Measurements from ENCODE around the gene PSMD14. TPM values are rescaled to one million over a fixed set of nuclear protein-coding genes. Genes with fewer than 3 reads are reported as not detected.
A peak's percentile ranks its signal among the peaks of the same experiment; 100 is the strongest.

PSMD14 gene
- total and polyA plus RNA-seq, 2 of the 8 experiments (the other 6 are each of a cell fraction or from before 2014, with no cell fraction given): 53.9 to 88.7 TPM

- TF ChIP-seq GTF2F1 (IDR thresholded peaks at IDR 0.05; ENCODE audit: borderline replicate concordance, low read depth, low read length) (no peak), CHD1 (IDR thresholded peaks at IDR 0.05; ENCODE audit: low read depth, low read length) (no peak), CREB1 (IDR thresholded peaks at IDR 0.05) (no peak), POLR2A (IDR thresholded peaks at IDR 0.05; ENCODE audit: control extremely low read depth in 1 of 2, low read depth in 2 of 2, low read length in 2 of 2) (no peak), CTBP2 (IDR thresholded peaks at IDR 0.05; ENCODE audit: borderline replicate concordance, insufficient read depth, insufficient read length, low read length) (peak; percentile 91), KDM1A (IDR thresholded peaks at IDR 0.05; ENCODE audit: borderline replicate concordance, low read length) (no peak), USF2 (IDR thresholded peaks at IDR 0.05; ENCODE audit: low read length) (no peak), BRCA1 (IDR thresholded peaks at IDR 0.05; ENCODE audit: low read depth, low read length) (no peak), TAF7 (optimal IDR thresholded peaks at IDR 0.05; ENCODE audit: borderline replicate concordance, low read depth, low read length) (no peak), ATF3 (IDR thresholded peaks at IDR 0.05; ENCODE audit: insufficient read depth, low read depth, low read length) (no peak), ASH2L (IDR thresholded peaks at IDR 0.05; ENCODE audit: low read length) (no peak), CBX8 (IDR thresholded peaks at IDR 0.05; ENCODE audit: borderline replicate concordance, low read depth, low read length) (0 out of 2 replicates have a peak, but pooled peaks have one; percentile 20), CEBPB (IDR thresholded peaks at IDR 0.05; ENCODE audit: low read depth, low read length) (no peak), KDM4A (IDR thresholded peaks at IDR 0.05; ENCODE audit: low read depth, low read length, severe bottlenecking) (peak; percentile 54), POU5F1 (IDR thresholded peaks at IDR 0.05; ENCODE audit: low read depth, low read length) (no peak)
- TF ChIP-seq, protein P1, sequence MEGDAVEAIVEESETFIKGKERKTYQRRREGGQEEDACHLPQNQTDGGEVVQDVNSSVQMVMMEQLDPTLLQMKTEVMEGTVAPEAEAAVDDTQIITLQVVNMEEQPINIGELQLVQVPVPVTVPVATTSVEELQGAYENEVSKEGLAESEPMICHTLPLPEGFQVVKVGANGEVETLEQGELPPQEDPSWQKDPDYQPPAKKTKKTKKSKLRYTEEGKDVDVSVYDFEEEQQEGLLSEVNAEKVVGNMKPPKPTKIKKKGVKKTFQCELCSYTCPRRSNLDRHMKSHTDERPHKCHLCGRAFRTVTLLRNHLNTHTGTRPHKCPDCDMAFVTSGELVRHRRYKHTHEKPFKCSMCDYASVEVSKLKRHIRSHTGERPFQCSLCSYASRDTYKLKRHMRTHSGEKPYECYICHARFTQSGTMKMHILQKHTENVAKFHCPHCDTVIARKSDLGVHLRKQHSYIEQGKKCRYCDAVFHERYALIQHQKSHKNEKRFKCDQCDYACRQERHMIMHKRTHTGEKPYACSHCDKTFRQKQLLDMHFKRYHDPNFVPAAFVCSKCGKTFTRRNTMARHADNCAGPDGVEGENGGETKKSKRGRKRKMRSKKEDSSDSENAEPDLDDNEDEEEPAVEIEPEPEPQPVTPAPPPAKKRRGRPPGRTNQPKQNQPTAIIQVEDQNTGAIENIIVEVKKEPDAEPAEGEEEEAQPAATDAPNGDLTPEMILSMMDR (IDR thresholded peaks at IDR 0.05; ENCODE audit: control extremely low read depth in 1 of 3, insufficient read depth in 1 of 3, low read depth in 1 of 3, low read length in 3 of 3): no peak
- TF ChIP-seq, protein P2, sequence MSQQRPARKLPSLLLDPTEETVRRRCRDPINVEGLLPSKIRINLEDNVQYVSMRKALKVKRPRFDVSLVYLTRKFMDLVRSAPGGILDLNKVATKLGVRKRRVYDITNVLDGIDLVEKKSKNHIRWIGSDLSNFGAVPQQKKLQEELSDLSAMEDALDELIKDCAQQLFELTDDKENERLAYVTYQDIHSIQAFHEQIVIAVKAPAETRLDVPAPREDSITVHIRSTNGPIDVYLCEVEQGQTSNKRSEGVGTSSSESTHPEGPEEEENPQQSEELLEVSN (IDR thresholded peaks at IDR 0.05): peak; percentile 91
These were observed 110.8 kb downstream of the PSMD14 start (continued) for GRCh38 chr2:161418715-161419637.

All from H1 (cell line).